MM.1S (cell line): Measurements from ENCODE around the gene THRB.

Source experiments
- DNase-seq: peaks from one replicate; pipeline ENCODE4 v3.0.0-alpha.2; 2015
- H2AFZ ChIP-seq: fragments of 300-600 bp; sonication (generic); 2 replicates; pipeline ENCODE4 v1.6.0; 2016; ENCODE audit warnings: antibody characterized with exemption, low read length
- H3F3A ChIP-seq: fragments of 300-600 bp; sonication (generic); 2 replicates; pipeline ENCODE4 v1.6.1; 2016; ENCODE audit warnings: mild to moderate bottlenecking, antibody characterized with exemption, low read length, moderate library complexity, mixed read lengths; ENCODE audit not compliant: insufficient read depth
- H3K27ac ChIP-seq: fragments of 300-600 bp; sonication (generic); 2 replicates; pipeline ENCODE4 v1.5.1; 2016; ENCODE audit warnings: mild to moderate bottlenecking, low read length
- H3K27me3 ChIP-seq: fragments of 300-600 bp; sonication (generic); replicated peaks from 2 replicates; pipeline ENCODE4 v1.6.0; 2016; ENCODE audit warnings: low read length; ENCODE audit not compliant: insufficient read depth
- H3K36me3 ChIP-seq: fragments of 300-600 bp; sonication (generic); replicated peaks from 2 replicates; pipeline ENCODE4 v1.6.1; 2016; ENCODE audit warnings: mild to moderate bottlenecking, low read length, mixed read lengths; ENCODE audit not compliant: insufficient read depth
- H3K4me1 ChIP-seq: fragments of 300-600 bp; sonication (generic); 2 replicates; pipeline ENCODE4 v1.6.1; 2016; ENCODE audit warnings: low read length, mixed read lengths
- H3K4me2 ChIP-seq: fragments of 300-600 bp; sonication (generic); 2 replicates; pipeline ENCODE4 v1.6.0; 2016; ENCODE audit warnings: low read depth, low read length
- H3K4me3 ChIP-seq: fragments of 300-600 bp; sonication (generic); 2 replicates; pipeline ENCODE4 v1.5.1; 2016; ENCODE audit warnings: low read length, mixed read lengths
- H3K79me2 ChIP-seq: fragments of 300-600 bp; sonication (generic); 2 replicates; pipeline ENCODE4 v1.6.1; 2016; ENCODE audit warnings: mixed run types, low read length, mixed read lengths
- H3K9ac ChIP-seq: fragments of 300-600 bp; sonication (generic); 2 replicates; pipeline ENCODE4 v1.6.1; 2016; ENCODE audit warnings: low read length, mixed read lengths
- H3K9me2 ChIP-seq: fragments of 300-600 bp; sonication (generic); replicated peaks from 2 replicates; pipeline ENCODE4 v1.6.1; 2016; ENCODE audit warnings: mild to moderate bottlenecking, low read length, mixed read lengths; ENCODE audit not compliant: insufficient read depth
- H3K9me3 ChIP-seq: fragments of 300-600 bp; sonication (generic); replicated peaks from 2 replicates; pipeline ENCODE4 v1.6.1; 2016; ENCODE audit warnings: mild to moderate bottlenecking, low read length, mixed read lengths; ENCODE audit not compliant: insufficient read depth
- H4K20me1 ChIP-seq: fragments of 300-600 bp; sonication (generic); 2 replicates; pipeline ENCODE4 v1.6.1; 2016; ENCODE audit warnings: mild to moderate bottlenecking, low read length, moderate library complexity, mixed read lengths; ENCODE audit not compliant: insufficient read depth
- CTCF ChIP-seq: fragments of 300-600 bp; sonication (generic); IDR thresholded peaks from 2 replicates; pipeline ENCODE4 v1.5.1; 2016; ENCODE audit warnings: antibody characterized with exemption, low read length, mixed read lengths
- EZH2 ChIP-seq: fragments of 300-600 bp; sonication (generic); optimal IDR thresholded peaks from 2 replicates; pipeline ENCODE3; 2017; ENCODE audit warnings: low read depth, mild to moderate bottlenecking, antibody characterized with exemption, low read length, mixed read lengths
- EZH2phosphoT487 ChIP-seq: fragments of 300-600 bp; sonication (generic); IDR thresholded peaks from 2 replicates; pipeline ENCODE4 v1.6.1; 2018; ENCODE audit warnings: antibody characterized with exemption, low read length

THRB gene

GRCh38 chr3:24386458-24386857, 108.2 kb downstream of the THRB start:
- no peak overlapping the region for H3K27ac ChIP-seq
- no peaks in the 10 kb centered on the region for H4K20me1 ChIP-seq
- no peaks in the 10 kb centered on the region for H3F3A ChIP-seq
- no peak overlapping the region for H3K4me2 ChIP-seq
- no peak for TF ChIP-seq CTCF
- TF ChIP-seq EZH2phosphoT487, result no peak
- no peak for TF ChIP-seq EZH2
- no peak overlapping the region for H3K9ac ChIP-seq
- no peak for DNase-seq
- H3K4me3 ChIP-seq, result no peak overlapping the region
- H3K4me1 ChIP-seq, result no peaks in the 10 kb centered on the region
- H3K27me3 ChIP-seq, result no peaks in the 10 kb centered on the region
- H2AFZ ChIP-seq, result no peak overlapping the region
- no peaks in the 10 kb centered on the region for H3K9me2 ChIP-seq
- no peaks in the 10 kb centered on the region for H3K9me3 ChIP-seq
- H3K79me2 ChIP-seq, result no peaks in the 10 kb centered on the region
- no peaks in the 10 kb centered on the region for H3K36me3 ChIP-seq

GRCh38 chr3:24385012-24385615, 109.5 kb downstream of the THRB start:
- no peaks in the 10 kb centered on the region for H3K9me2 ChIP-seq
- no peak overlapping the region for H2AFZ ChIP-seq
- no peak overlapping the region for H3K4me2 ChIP-seq
- TF ChIP-seq EZH2phosphoT487 (no peak), CTCF (no peak), EZH2 (no peak)
- H3F3A ChIP-seq, result no peaks in the 10 kb centered on the region
- H4K20me1 ChIP-seq, result no peaks in the 10 kb centered on the region
- H3K27me3 ChIP-seq, result no peaks in the 10 kb centered on the region
- H3K9ac ChIP-seq, result no peak overlapping the region
- no peaks in the 10 kb centered on the region for H3K36me3 ChIP-seq
- no peaks in the 10 kb centered on the region for H3K9me3 ChIP-seq
- no peaks in the 10 kb centered on the region for H3K79me2 ChIP-seq
- DNase-seq, result no peak
- H3K27ac ChIP-seq, result no peak overlapping the region
- no peaks in the 10 kb centered on the region for H3K4me1 ChIP-seq
- H3K4me3 ChIP-seq, result no peak overlapping the region

GRCh38 chr3:24382647-24383046, 112.0 kb downstream of the THRB start:
- no peak overlapping the region for H3K27ac ChIP-seq
- H3K9me3 ChIP-seq, result no peaks in the 10 kb centered on the region
- H3K4me3 ChIP-seq, result no peak overlapping the region
- no peak overlapping the region for H3K4me2 ChIP-seq
- no peaks in the 10 kb centered on the region for H3K9me2 ChIP-seq
- no peaks in the 10 kb centered on the region for H3K36me3 ChIP-seq
- no peaks in the 10 kb centered on the region for H3K4me1 ChIP-seq
- H3K9ac ChIP-seq, result no peak overlapping the region
- TF ChIP-seq EZH2, result no peak
- TF ChIP-seq CTCF, result no peak
- no peak for TF ChIP-seq EZH2phosphoT487
- H4K20me1 ChIP-seq, result no peaks in the 10 kb centered on the region
- no peaks in the 10 kb centered on the region for H3K27me3 ChIP-seq
- H3F3A ChIP-seq, result no peaks in the 10 kb centered on the region
- DNase-seq, result no peak
- no peak overlapping the region for H2AFZ ChIP-seq
- no peaks in the 10 kb centered on the region for H3K79me2 ChIP-seq
